NB4 (cell line): ENCODE measurements around the gene USP12.

Experiments
- CTCF ChIP-seq: IDR thresholded peaks from one replicate; pipeline ENCODE4 v1.5.1; 2012; ENCODE audit warnings: low read depth, low read length
- MAX ChIP-seq: IDR thresholded peaks from 2 replicates; pipeline ENCODE4 v1.6.1; 2011; ENCODE audit warnings: low read depth, low read length
- POLR2A ChIP-seq: IDR thresholded peaks from 2 replicates; pipeline ENCODE4 v1.6.1; 2011; ENCODE audit warnings: mild to moderate bottlenecking; ENCODE audit not compliant: insufficient read length; ENCODE audit errors: extremely low read depth

GRCh38 chr13:27201661-27202060 is 30.1 kb upstream of the USP12 start:
- TF ChIP-seq CTCF (no peak), POLR2A (no peak), MAX (no peak)
